Neural progenitor cell (in vitro differentiated cells): Measurements from ENCODE around the gene PDE1C.

Experiments used
- CTCF ChIP-seq: fragments of 200-600 bp; sonication (generic); IDR thresholded peaks from 2 replicates; pipeline ENCODE4 v1.5.1; 2017; ENCODE audit warnings: antibody characterized with exemption, mild to moderate bottlenecking
- EZH2 ChIP-seq: fragments of 200-600 bp; sonication (generic); IDR thresholded peaks from 2 replicates; pipeline ENCODE4 v1.6.1; 2017; ENCODE audit warnings: antibody characterized with exemption, mild to moderate bottlenecking, moderate library complexity
- EZH2phosphoT487 ChIP-seq: fragments of 200-600 bp; sonication (generic); IDR thresholded peaks from 2 replicates; pipeline ENCODE4 v1.6.1; 2017; ENCODE audit warnings: antibody characterized with exemption

- TF ChIP-seq CTCF (no peak), EZH2 (no peak), EZH2phosphoT487 (no peak)
Measured at GRCh38 chr7:31835471-31835870, 234.7 kb downstream of the PDE1C start.
